Stimulated activated CD4-positive, alpha-beta T cell treated with anti-CD3 and anti-CD28 coated beads, Interleukin-12 subunit alpha, Interleukin-12 subunit beta, amount 100 ng/mL, for 24 hours (primary cell): ENCODE results near the gene REPIN1.

ENCODE experiments used
- DNase-seq, 2 experiments: peaks; one replicate each; pipeline ENCODE4 v3.0.0-alpha.2; 2020; ENCODE audit warnings: low read depth in 2 of 2

The REPIN1 gene

GRCh38 chr7:150360363-150361058, 8.1 kb upstream of the REPIN1 start:
- DNase-seq = no peak

GRCh38 chr7:150361402-150361801, 7.2 kb upstream of the REPIN1 start:
- no peak for DNase-seq

- no peak for DNase-seq
Measured at GRCh38 chr7:150361807-150362621, 6.6 kb upstream of the REPIN1 start.

GRCh38 chr7:150363370-150363769, 5.3 kb upstream of the REPIN1 start:
- DNase-seq = no peak

- no peak for DNase-seq
Measured at GRCh38 chr7:150363872-150364271, 4.8 kb upstream of the REPIN1 start.

- no peak for DNase-seq
Measured at GRCh38 chr7:150365194-150365593, 3.4 kb upstream of the REPIN1 start.

- no peak for DNase-seq
Measured at GRCh38 chr7:150365673-150366398, 2.8 kb upstream of the REPIN1 start.

- DNase-seq = no peak
Measured at GRCh38 chr7:150367677-150368095, 936 bp upstream of the REPIN1 start.

- DNase-seq = no peak
Measured at GRCh38 chr7:150368884-150369747, 494 bp downstream of the REPIN1 start.

- no peak for DNase-seq
Measured at GRCh38 chr7:150369748-150370501, 1.3 kb downstream of the REPIN1 start.

GRCh38 chr7:150370612-150371071, 2.0 kb downstream of the REPIN1 start:
- DNase-seq = no peak

GRCh38 chr7:150371131-150371995, 2.7 kb downstream of the REPIN1 start:
- DNase-seq = no peak

GRCh38 chr7:150371996-150372270, 3.3 kb downstream of the REPIN1 start:
- no peak for DNase-seq

GRCh38 chr7:150372271-150373048, 3.8 kb downstream of the REPIN1 start:
- DNase-seq = no peak

GRCh38 chr7:150373049-150373801, 4.6 kb downstream of the REPIN1 start:
- DNase-seq = no peak

GRCh38 chr7:150374026-150374425, 5.4 kb downstream of the REPIN1 start:
- DNase-seq = no peak

GRCh38 chr7:150374472-150374871, 5.8 kb downstream of the REPIN1 start:
- no peak for DNase-seq
